HCT116 (cell line): ENCODE measurements around the gene PHB1.

Experiments used
- EGR1 ChIP-seq: IDR thresholded peaks from 2 replicates; pipeline ENCODE4 v1.6.1; 2012; ENCODE audit warnings: low read depth
- ELF1 ChIP-seq: IDR thresholded peaks from 2 replicates; pipeline ENCODE4 v1.6.1; 2012; ENCODE audit warnings: low read depth, borderline replicate concordance
- EZH2 ChIP-seq: fragments of 200-600 bp; sonication (generic); IDR thresholded peaks from 2 replicates; pipeline ENCODE4 v1.6.1; 2017; ENCODE audit warnings: antibody characterized with exemption, mixed run types
- EZH2phosphoT487 ChIP-seq: fragments of 200-600 bp; IDR thresholded peaks from 2 replicates; pipeline ENCODE4 v1.6.1; 2018; ENCODE audit warnings: antibody characterized with exemption, borderline replicate concordance
- MAX ChIP-seq: IDR thresholded peaks from 2 replicates; pipeline ENCODE4 v1.6.1; 2012
- POLR2A ChIP-seq: IDR thresholded peaks from 2 replicates; pipeline ENCODE4 v1.7.0; 2011; ENCODE audit warnings: borderline replicate concordance; ENCODE audit not compliant: insufficient read depth, insufficient read length; ENCODE audit errors: extremely low read depth
- POLR2AphosphoS5 ChIP-seq: IDR thresholded peaks from 2 replicates; pipeline ENCODE4 v1.6.1; 2011; ENCODE audit warnings: mild to moderate bottlenecking, low read depth, low read length, moderate library complexity
- SP1 ChIP-seq: IDR thresholded peaks from 2 replicates; pipeline ENCODE4 v1.6.1; 2012; ENCODE audit warnings: low read depth
- YY1 ChIP-seq: IDR thresholded peaks from 2 replicates; pipeline ENCODE4 v1.6.1; 2011; ENCODE audit warnings: low read length, low read depth, moderate library complexity, mild to moderate bottlenecking; ENCODE audit not compliant: insufficient replicate concordance; ENCODE audit errors: extremely low read depth
- ZFX ChIP-seq: fragments of 450-650 bp; IDR thresholded peaks from 2 replicates; pipeline ENCODE4 v1.6.1; 2017
- TF ChIP-seq, protein P1 (sequence below), 3 experiments: fragments of 200-600 bp in 1 of 3; sonication (generic) in 1 of 3; IDR thresholded peaks in 2 of 3; conservative IDR thresholded peaks in 1 of 3; 2 replicates each; pipeline ENCODE4 v1.5.1; 2012 to 2017; ENCODE audit warnings: low read depth in 2 of 3, low read length in 2 of 3, antibody characterized with exemption in 1 of 3, borderline replicate concordance in 1 of 3, control low read depth in 1 of 3, mild to moderate bottlenecking in 1 of 3, mixed read lengths in 1 of 3, mixed run types in 1 of 3, moderate library complexity in 1 of 3; ENCODE audit not compliant: insufficient read depth in 1 of 3
- TF ChIP-seq, protein P2 (sequence below): IDR thresholded peaks from 2 replicates; pipeline ENCODE4 v1.6.1; 2012; ENCODE audit warnings: low read depth
- TF ChIP-seq, protein P3 (sequence below): IDR thresholded peaks from 2 replicates; pipeline ENCODE4 v1.6.1; 2011; ENCODE audit warnings: mild to moderate bottlenecking, low read length, moderate library complexity; ENCODE audit not compliant: insufficient replicate concordance; ENCODE audit errors: extremely low read depth

GRCh38 chr17:49407086-49407485 lies 7.6 kb downstream of the PHB1 start:
- TF ChIP-seq, protein P1, sequence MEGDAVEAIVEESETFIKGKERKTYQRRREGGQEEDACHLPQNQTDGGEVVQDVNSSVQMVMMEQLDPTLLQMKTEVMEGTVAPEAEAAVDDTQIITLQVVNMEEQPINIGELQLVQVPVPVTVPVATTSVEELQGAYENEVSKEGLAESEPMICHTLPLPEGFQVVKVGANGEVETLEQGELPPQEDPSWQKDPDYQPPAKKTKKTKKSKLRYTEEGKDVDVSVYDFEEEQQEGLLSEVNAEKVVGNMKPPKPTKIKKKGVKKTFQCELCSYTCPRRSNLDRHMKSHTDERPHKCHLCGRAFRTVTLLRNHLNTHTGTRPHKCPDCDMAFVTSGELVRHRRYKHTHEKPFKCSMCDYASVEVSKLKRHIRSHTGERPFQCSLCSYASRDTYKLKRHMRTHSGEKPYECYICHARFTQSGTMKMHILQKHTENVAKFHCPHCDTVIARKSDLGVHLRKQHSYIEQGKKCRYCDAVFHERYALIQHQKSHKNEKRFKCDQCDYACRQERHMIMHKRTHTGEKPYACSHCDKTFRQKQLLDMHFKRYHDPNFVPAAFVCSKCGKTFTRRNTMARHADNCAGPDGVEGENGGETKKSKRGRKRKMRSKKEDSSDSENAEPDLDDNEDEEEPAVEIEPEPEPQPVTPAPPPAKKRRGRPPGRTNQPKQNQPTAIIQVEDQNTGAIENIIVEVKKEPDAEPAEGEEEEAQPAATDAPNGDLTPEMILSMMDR (IDR thresholded peaks at IDR 0.05 in 2 of 3, conservative IDR thresholded peaks at IDR 0.05 in 1 of 3; ENCODE audit: borderline replicate concordance in 1 of 3, insufficient read depth in 1 of 3, low read depth in 2 of 3, low read length in 2 of 3), result no peak
- TF ChIP-seq EZH2 (no peak), ZFX (no peak), SP1 (no peak), EGR1 (no peak), POLR2AphosphoS5 (no peak), POLR2A (no peak), ELF1 (no peak), YY1 (no peak), MAX (no peak), EZH2phosphoT487 (no peak)
- TF ChIP-seq, protein P2, sequence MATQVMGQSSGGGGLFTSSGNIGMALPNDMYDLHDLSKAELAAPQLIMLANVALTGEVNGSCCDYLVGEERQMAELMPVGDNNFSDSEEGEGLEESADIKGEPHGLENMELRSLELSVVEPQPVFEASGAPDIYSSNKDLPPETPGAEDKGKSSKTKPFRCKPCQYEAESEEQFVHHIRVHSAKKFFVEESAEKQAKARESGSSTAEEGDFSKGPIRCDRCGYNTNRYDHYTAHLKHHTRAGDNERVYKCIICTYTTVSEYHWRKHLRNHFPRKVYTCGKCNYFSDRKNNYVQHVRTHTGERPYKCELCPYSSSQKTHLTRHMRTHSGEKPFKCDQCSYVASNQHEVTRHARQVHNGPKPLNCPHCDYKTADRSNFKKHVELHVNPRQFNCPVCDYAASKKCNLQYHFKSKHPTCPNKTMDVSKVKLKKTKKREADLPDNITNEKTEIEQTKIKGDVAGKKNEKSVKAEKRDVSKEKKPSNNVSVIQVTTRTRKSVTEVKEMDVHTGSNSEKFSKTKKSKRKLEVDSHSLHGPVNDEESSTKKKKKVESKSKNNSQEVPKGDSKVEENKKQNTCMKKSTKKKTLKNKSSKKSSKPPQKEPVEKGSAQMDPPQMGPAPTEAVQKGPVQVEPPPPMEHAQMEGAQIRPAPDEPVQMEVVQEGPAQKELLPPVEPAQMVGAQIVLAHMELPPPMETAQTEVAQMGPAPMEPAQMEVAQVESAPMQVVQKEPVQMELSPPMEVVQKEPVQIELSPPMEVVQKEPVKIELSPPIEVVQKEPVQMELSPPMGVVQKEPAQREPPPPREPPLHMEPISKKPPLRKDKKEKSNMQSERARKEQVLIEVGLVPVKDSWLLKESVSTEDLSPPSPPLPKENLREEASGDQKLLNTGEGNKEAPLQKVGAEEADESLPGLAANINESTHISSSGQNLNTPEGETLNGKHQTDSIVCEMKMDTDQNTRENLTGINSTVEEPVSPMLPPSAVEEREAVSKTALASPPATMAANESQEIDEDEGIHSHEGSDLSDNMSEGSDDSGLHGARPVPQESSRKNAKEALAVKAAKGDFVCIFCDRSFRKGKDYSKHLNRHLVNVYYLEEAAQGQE, result no peak
- TF ChIP-seq, protein P3, sequence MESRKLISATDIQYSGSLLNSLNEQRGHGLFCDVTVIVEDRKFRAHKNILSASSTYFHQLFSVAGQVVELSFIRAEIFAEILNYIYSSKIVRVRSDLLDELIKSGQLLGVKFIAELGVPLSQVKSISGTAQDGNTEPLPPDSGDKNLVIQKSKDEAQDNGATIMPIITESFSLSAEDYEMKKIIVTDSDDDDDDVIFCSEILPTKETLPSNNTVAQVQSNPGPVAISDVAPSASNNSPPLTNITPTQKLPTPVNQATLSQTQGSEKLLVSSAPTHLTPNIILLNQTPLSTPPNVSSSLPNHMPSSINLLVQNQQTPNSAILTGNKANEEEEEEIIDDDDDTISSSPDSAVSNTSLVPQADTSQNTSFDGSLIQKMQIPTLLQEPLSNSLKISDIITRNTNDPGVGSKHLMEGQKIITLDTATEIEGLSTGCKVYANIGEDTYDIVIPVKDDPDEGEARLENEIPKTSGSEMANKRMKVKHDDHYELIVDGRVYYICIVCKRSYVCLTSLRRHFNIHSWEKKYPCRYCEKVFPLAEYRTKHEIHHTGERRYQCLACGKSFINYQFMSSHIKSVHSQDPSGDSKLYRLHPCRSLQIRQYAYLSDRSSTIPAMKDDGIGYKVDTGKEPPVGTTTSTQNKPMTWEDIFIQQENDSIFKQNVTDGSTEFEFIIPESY, result no peak
